ENCODE measurements around the gene SLAIN2. TPM values are rescaled to one million over a fixed set of nuclear protein-coding genes. Genes with fewer than 3 reads are reported as not detected.

The SLAIN2 gene
- total RNA-seq, 1 experiment from 2014 or later, result 44.8 TPM

DNA sequence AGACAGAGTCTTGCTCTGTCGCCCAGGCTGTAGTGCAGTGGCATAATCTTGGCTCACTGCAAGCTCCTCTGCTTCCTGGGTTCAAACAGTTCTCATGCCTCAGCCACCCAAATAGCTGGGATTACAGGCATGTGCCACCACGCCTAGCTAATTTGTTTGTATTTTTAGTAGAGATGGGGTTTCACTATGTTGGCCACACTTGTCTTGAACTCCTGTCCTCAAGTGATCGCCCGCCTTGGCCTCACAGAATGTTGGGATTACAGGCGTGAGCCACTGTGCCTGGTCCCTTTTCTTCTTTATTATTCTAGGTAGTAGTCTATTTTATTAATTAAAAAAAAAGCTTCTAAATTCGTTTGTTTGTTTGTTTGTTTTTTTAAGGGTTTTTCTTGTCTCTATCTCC is 59.1 kb downstream of the SLAIN2 start:
- Mint-ChIP-seq H3K4me3 (ENCODE audit: unreplicated experiment) (no peak overlapping the region), H3K27me3 (ENCODE audit: insufficient read depth, unreplicated experiment) (no peaks in the 10 kb centered on the region), H3K9me3 (ENCODE audit: unreplicated experiment) (peaks cover 14% of the 10 kb centered on the region), H3K36me3 (ENCODE audit: insufficient read depth, unreplicated experiment) (peaks cover 21% of the 10 kb centered on the region), H3K27ac (ENCODE audit: unreplicated experiment) (no peak overlapping the region), H3K4me1 (ENCODE audit: low read depth, unreplicated experiment) (peaks cover 33% of the 10 kb centered on the region)
- Histone ChIP-seq H3K36me3 (ENCODE audit: control insufficient read depth, insufficient read depth, low read length) (no peaks in the 10 kb centered on the region), H3K9me3 (no peaks in the 10 kb centered on the region), H3K4me3 (ENCODE audit: low read depth, low read length) (no peak overlapping the region), H3K4me1 (peaks cover 8% of the 10 kb centered on the region), H3K27me3 (replicated peaks; ENCODE audit: control insufficient read depth, insufficient read depth, low read length) (no peaks in the 10 kb centered on the region)
- intact Hi-C loops (cut with micrococcal nuclease; ENCODE audit: unreplicated experiment), result no loop called here
- BruUV-seq (replicated peaks), result no TSS peak
- ChIA-PET POLR2A (no interaction called here), CTCF (interaction anchor here (0.6 kb wide), 1 partner anchor 65 kb away, joined by 3 read pairs; no protein-coding TSS in a partner anchor)
- TF ChIP-seq, protein P1, sequence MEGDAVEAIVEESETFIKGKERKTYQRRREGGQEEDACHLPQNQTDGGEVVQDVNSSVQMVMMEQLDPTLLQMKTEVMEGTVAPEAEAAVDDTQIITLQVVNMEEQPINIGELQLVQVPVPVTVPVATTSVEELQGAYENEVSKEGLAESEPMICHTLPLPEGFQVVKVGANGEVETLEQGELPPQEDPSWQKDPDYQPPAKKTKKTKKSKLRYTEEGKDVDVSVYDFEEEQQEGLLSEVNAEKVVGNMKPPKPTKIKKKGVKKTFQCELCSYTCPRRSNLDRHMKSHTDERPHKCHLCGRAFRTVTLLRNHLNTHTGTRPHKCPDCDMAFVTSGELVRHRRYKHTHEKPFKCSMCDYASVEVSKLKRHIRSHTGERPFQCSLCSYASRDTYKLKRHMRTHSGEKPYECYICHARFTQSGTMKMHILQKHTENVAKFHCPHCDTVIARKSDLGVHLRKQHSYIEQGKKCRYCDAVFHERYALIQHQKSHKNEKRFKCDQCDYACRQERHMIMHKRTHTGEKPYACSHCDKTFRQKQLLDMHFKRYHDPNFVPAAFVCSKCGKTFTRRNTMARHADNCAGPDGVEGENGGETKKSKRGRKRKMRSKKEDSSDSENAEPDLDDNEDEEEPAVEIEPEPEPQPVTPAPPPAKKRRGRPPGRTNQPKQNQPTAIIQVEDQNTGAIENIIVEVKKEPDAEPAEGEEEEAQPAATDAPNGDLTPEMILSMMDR (IDR thresholded peaks at IDR 0.05; ENCODE audit: insufficient read depth in 1 of 2, low read depth in 1 of 2, low read length in 1 of 2, severe bottlenecking in 1 of 2, unreplicated experiment in 1 of 2), result no peak
- DNase-seq, result no peak

DNA sequence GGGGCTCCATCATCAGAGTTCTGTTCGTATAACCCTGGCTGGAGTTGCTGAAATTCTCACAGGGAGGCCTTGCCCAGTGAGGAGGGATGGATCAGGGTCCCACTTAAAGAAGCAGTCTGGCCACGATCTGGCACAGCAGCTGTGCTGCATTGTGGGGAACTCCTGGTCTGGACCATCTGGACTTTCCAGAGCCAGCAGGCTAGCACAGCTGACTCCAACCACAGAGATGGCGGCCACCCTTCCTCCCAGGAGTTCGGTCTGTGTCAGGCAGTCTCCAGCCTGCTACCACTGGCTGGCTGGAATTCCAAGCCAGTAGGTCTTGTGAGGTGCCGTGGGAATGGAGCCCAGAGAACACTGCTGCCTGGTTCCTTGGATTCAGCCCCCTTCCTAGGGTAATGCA is 62.0 kb downstream of the SLAIN2 start:
- Mint-ChIP-seq H3K36me3 (ENCODE audit: insufficient read depth, unreplicated experiment) (peaks cover 10% of the 10 kb centered on the region), H3K4me3 (ENCODE audit: unreplicated experiment) (no peak overlapping the region), H3K4me1 (ENCODE audit: low read depth, unreplicated experiment) (peaks cover 24% of the 10 kb centered on the region), H3K27me3 (ENCODE audit: insufficient read depth, unreplicated experiment) (no peaks in the 10 kb centered on the region), H3K9me3 (ENCODE audit: unreplicated experiment) (no peaks in the 10 kb centered on the region), H3K27ac (ENCODE audit: unreplicated experiment) (no peak overlapping the region)
- intact Hi-C loops (cut with micrococcal nuclease; ENCODE audit: unreplicated experiment), result no loop called here
- ChIA-PET CTCF (no interaction called here), POLR2A (no interaction called here)
- H3K4me3 ChIP-seq (ENCODE audit: low read depth, low read length), result no peak overlapping the region
- BruUV-seq (replicated peaks), result no TSS peak
- H3K9me3 ChIP-seq, result no peaks in the 10 kb centered on the region
- H3K36me3 ChIP-seq (ENCODE audit: control insufficient read depth, insufficient read depth, low read length), result no peaks in the 10 kb centered on the region; the same call in none of the 2 replicates
- H3K4me1 ChIP-seq, result no peaks in the 10 kb centered on the region
- H3K27me3 ChIP-seq (replicated peaks; ENCODE audit: control insufficient read depth, insufficient read depth, low read length), result no peaks in the 10 kb centered on the region
- no peak for DNase-seq
- TF ChIP-seq, protein P1 (IDR thresholded peaks at IDR 0.05; ENCODE audit: insufficient read depth in 1 of 2, low read depth in 1 of 2, low read length in 1 of 2, severe bottlenecking in 1 of 2, unreplicated experiment in 1 of 2), result no peak

DNA sequence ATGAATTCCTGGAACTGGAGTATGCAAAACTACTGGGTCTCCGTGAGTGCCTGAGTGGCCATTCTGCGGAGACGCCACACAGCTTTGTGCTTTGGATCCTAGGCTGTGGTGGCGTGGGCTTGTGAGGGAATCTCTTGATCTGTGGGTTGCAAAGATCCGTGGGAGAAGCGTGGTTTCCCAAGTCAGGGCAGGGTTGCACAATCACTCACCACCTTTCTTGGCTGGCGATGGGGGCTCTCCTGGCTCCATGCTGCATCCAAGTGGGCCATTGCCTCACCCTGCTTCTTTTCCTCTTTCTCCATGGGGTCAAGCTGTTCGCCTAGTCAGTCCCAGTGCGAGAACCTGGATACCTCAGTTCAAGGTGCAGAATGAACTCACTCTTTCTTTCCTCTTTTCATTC is 62.5 kb downstream of the SLAIN2 start:
- ChIA-PET CTCF (no interaction called here), POLR2A (no interaction called here)
- no TSS peak for BruUV-seq (replicated peaks)
- DNase-seq, result no peak
- Mint-ChIP-seq H3K27me3 (ENCODE audit: insufficient read depth, unreplicated experiment) (no peaks in the 10 kb centered on the region), H3K9me3 (ENCODE audit: unreplicated experiment) (no peaks in the 10 kb centered on the region), H3K36me3 (ENCODE audit: insufficient read depth, unreplicated experiment) (peaks cover 9% of the 10 kb centered on the region), H3K4me1 (ENCODE audit: low read depth, unreplicated experiment) (peaks cover 24% of the 10 kb centered on the region), H3K4me3 (ENCODE audit: unreplicated experiment) (no peak overlapping the region), H3K27ac (ENCODE audit: unreplicated experiment) (no peak overlapping the region)
- no peak overlapping the region for H3K4me3 ChIP-seq (ENCODE audit: low read depth, low read length)
- TF ChIP-seq, protein P1 (IDR thresholded peaks at IDR 0.05; ENCODE audit: insufficient read depth in 1 of 2, low read depth in 1 of 2, low read length in 1 of 2, severe bottlenecking in 1 of 2, unreplicated experiment in 1 of 2), result no peak
- H3K36me3 ChIP-seq (ENCODE audit: control insufficient read depth, insufficient read depth, low read length), result no peaks in the 10 kb centered on the region; the same call in none of the 2 replicates
- no peaks in the 10 kb centered on the region for H3K27me3 ChIP-seq (replicated peaks; ENCODE audit: control insufficient read depth, insufficient read depth, low read length)
- intact Hi-C loops (cut with micrococcal nuclease; ENCODE audit: unreplicated experiment), result no loop called here
- H3K9me3 ChIP-seq, result no peaks in the 10 kb centered on the region
- H3K4me1 ChIP-seq, result no peaks in the 10 kb centered on the region

Measured in Caco-2 (cell line).